Vagina (tissue), 2 donors: ENCODE data around the gene MALL. TPM values are rescaled to one million over a fixed set of nuclear protein-coding genes. Genes with fewer than 3 reads are reported as not detected.

Experiments used
- DNase-seq, 2 donors: peaks; one replicate each; pipeline ENCODE4 v3.0.0-alpha.2; 2017; ENCODE audit errors: extremely low spot score in 2 of 2
- H3K27ac ChIP-seq: fragments of 200-600 bp; sonication (generic); one replicate; pipeline ENCODE4 v1.5.1; 2019
- H3K27me3 ChIP-seq: fragments of 200-600 bp; sonication (generic); one replicate; pipeline ENCODE4 v1.5.1; 2019
- H3K36me3 ChIP-seq, 2 donors: fragments of 200-600 bp; sonication (generic); one replicate each; pipeline ENCODE4 v1.5.1; 2017 to 2019
- H3K4me1 ChIP-seq: fragments of 200-600 bp; sonication (generic); one replicate; pipeline ENCODE4 v1.5.1; 2019
- H3K4me3 ChIP-seq, 2 donors: fragments of 200-600 bp; sonication (generic); 1 replicate in 1 of 2; 2 replicates in 1 of 2; pipeline ENCODE4 v1.5.1; 2016 to 2019
- H3K9me3 ChIP-seq: fragments of 200-600 bp; sonication (generic); one replicate; pipeline ENCODE4 v1.5.1; 2019
- POLR2A ChIP-seq, 2 donors: fragments of 450-650 bp; IDR thresholded peaks; one replicate each; pipeline ENCODE4 v1.6.1; 2017; ENCODE audit warnings: antibody characterized with exemption in 2 of 2, mild to moderate bottlenecking in 2 of 2, moderate library complexity in 2 of 2
- POLR2AphosphoS5 ChIP-seq, 2 donors: sonication (generic); formaldehyde crosslinking; IDR thresholded peaks; one replicate each; pipeline ENCODE4 v1.9.0; 2017; ENCODE audit warnings: antibody characterized with exemption in 2 of 2, mild to moderate bottlenecking in 2 of 2, low read depth in 1 of 2; ENCODE audit not compliant: insufficient read depth in 1 of 2
- intact Hi-C: fragments of 100-400 bp; cut with DNase I; formaldehyde crosslinking; loops from one replicate; pipeline ENCODE4 v1.15.1; 2023
- total RNA-seq: library from RNA; depleted of rRNA; stranded (reverse); fragments of >200 nt; gene quantifications from one replicate; pipeline ENCODE4 v1.2.3, GENCODE V29; 2016
- TF ChIP-seq, protein P1 (sequence below), 3 experiments: fragments of 450-650 bp in 2 of 3; fragments of 200-600 bp in 1 of 3; sonication (generic) in 1 of 3; IDR thresholded peaks; one replicate each; pipeline ENCODE4 v1.5.1; 2017 to 2019; ENCODE audit warnings: antibody characterized with exemption in 3 of 3, mild to moderate bottlenecking in 2 of 3, moderate library complexity in 2 of 3

Gene MALL
- total RNA-seq, 1 donor from 2014 or later, result 56.7 TPM

DNA sequence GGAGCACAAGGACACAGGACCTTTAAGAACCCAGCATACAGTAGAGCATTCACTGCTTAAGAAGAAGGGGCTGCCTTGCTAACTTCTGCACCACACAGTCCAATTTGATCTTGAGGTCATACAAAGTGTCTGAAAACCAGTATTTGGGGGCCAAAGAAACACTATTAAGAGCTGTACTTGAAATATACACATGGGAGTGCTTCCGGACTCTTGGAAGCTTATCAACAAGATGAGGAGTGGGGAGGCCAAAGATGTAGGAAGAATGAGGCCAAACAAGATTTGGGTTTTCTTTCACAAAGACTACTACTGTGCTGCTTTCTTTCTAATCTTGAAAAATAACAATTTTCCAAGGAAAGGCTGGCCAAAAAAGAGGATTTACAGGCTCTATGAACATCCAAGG, 24.8 kb upstream of the MALL start:
- intact Hi-C loops, result no loop called here
- Histone ChIP-seq H3K9me3 (no peaks in the 10 kb centered on the region), H3K27me3 (no peaks in the 10 kb centered on the region), H3K36me3 (no peaks in the 10 kb centered on the region), H3K4me1 (no peaks in the 10 kb centered on the region), H3K27ac (no peak overlapping the region), H3K4me3 (no peak overlapping the region)
- no peak for DNase-seq
- TF ChIP-seq POLR2A (IDR thresholded peaks at IDR 0.05) (no peak), POLR2AphosphoS5 (IDR thresholded peaks at IDR 0.05; ENCODE audit: insufficient read depth in 1 of 2, low read depth in 1 of 2) (no peak)
- TF ChIP-seq, protein P1, sequence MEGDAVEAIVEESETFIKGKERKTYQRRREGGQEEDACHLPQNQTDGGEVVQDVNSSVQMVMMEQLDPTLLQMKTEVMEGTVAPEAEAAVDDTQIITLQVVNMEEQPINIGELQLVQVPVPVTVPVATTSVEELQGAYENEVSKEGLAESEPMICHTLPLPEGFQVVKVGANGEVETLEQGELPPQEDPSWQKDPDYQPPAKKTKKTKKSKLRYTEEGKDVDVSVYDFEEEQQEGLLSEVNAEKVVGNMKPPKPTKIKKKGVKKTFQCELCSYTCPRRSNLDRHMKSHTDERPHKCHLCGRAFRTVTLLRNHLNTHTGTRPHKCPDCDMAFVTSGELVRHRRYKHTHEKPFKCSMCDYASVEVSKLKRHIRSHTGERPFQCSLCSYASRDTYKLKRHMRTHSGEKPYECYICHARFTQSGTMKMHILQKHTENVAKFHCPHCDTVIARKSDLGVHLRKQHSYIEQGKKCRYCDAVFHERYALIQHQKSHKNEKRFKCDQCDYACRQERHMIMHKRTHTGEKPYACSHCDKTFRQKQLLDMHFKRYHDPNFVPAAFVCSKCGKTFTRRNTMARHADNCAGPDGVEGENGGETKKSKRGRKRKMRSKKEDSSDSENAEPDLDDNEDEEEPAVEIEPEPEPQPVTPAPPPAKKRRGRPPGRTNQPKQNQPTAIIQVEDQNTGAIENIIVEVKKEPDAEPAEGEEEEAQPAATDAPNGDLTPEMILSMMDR (IDR thresholded peaks at IDR 0.05), result no peak

DNA sequence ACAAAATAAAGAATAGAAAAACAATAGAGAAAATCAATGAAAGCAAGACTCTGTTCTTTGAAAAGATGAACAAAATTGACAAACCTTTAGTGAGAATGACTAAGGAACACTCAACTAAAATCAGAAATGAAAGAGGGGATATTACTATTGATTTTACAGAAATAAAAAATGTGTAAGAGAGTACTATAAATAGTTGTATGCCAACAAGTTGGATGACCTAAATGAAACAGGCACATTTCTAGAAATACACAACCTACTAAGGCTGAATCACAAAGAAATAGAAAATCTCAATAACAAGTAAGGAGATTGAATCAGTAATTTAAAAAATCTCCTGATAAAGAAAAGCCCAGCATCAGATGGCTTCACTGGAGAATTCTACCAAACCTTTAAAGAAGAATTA, 18.4 kb upstream of the MALL start:
- no peaks in the 10 kb centered on the region for H3K27me3 ChIP-seq
- peaks cover 4% of the 10 kb centered on the region for H3K9me3 ChIP-seq
- no peak overlapping the region for H3K27ac ChIP-seq
- intact Hi-C loops, result no loop called here
- no peaks in the 10 kb centered on the region for H3K36me3 ChIP-seq
- H3K4me1 ChIP-seq, result no peaks in the 10 kb centered on the region
- no peak for TF ChIP-seq POLR2AphosphoS5 (IDR thresholded peaks at IDR 0.05; ENCODE audit: insufficient read depth in 1 of 2, low read depth in 1 of 2)
- no peak for TF ChIP-seq POLR2A (IDR thresholded peaks at IDR 0.05)
- TF ChIP-seq, protein P1 (IDR thresholded peaks at IDR 0.05), result no peak
- no peak for DNase-seq
- no peak overlapping the region for H3K4me3 ChIP-seq

DNA sequence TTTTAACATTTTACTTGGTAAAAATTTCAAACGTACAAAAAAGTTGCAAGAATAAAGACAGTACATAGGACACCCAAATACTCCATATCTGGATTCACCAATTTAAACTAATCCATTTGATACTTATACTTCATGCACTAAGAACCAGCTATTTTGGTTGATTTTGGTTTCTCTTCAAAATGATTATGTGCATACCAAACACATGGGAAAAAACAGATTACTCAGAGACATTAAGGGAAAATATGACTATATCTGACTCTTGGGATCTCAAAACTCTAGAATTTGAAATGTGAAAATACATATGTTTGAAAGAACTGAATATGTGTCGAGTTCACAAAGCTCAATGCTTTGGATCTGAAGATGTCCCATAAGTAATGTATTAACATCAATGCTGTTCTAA, 15.5 kb upstream of the MALL start:
- Histone ChIP-seq H3K36me3 (no peaks in the 10 kb centered on the region), H3K4me3 (no peak overlapping the region), H3K27me3 (no peaks in the 10 kb centered on the region), H3K4me1 (no peaks in the 10 kb centered on the region), H3K27ac (no peak overlapping the region), H3K9me3 (peaks cover 4% of the 10 kb centered on the region)
- intact Hi-C loops, result no loop called here
- no peak for DNase-seq
- TF ChIP-seq, protein P1 (IDR thresholded peaks at IDR 0.05), result no peak
- TF ChIP-seq POLR2AphosphoS5 (IDR thresholded peaks at IDR 0.05; ENCODE audit: insufficient read depth in 1 of 2, low read depth in 1 of 2), result no peak
- no peak for TF ChIP-seq POLR2A (IDR thresholded peaks at IDR 0.05)

DNA sequence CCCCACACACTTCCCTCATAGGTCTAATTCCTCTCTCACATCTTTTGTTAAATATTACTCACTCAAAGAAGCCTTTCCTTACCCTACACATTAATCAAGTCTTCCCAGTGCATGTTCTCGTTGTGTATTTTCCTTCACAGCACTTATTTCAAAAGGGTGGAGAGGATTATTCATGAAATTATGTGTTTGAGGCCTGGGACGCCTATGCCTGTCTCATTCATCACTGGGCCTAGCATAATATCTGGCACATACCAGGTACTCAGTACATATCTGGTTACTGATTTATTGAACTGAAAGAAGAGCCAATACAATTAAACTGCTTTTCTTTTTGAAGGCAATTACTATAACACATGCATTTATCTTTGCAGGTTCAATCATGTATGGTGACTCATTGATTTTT, 15.1 kb upstream of the MALL start:
- no peak overlapping the region for H3K4me3 ChIP-seq
- H3K27ac ChIP-seq, result no peak overlapping the region
- H3K36me3 ChIP-seq, result no peaks in the 10 kb centered on the region
- intact Hi-C loops, result no loop called here
- H3K4me1 ChIP-seq, result no peaks in the 10 kb centered on the region
- H3K27me3 ChIP-seq, result no peaks in the 10 kb centered on the region
- TF ChIP-seq POLR2AphosphoS5 (IDR thresholded peaks at IDR 0.05; ENCODE audit: insufficient read depth in 1 of 2, low read depth in 1 of 2), result peak in 1 of 2 donors; percentile 14
- TF ChIP-seq, protein P1 (IDR thresholded peaks at IDR 0.05), result no peak
- no peak for TF ChIP-seq POLR2A (IDR thresholded peaks at IDR 0.05)
- H3K9me3 ChIP-seq, result peaks cover 4% of the 10 kb centered on the region
- DNase-seq, result no peak

DNA sequence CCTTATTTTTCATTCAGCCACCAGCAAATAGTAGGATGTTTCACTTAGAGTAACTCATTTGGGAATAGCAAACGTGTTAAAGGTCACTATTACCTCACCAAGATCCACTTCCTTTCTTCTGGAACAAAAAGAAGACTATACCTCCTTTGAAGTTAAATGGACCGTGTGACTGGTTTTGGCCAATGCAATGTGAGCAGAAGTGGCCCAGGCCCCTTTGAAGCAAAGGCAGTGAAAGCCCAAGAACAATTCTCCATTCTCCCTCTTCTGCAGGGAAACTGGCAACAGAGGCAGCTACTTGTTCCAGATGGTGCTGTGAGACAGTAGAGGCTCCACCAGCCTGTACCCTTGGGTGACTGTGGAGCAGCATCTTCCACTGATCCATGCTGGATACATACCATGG, 11.3 kb upstream of the MALL start:
- no peaks in the 10 kb centered on the region for H3K4me1 ChIP-seq
- no peaks in the 10 kb centered on the region for H3K27me3 ChIP-seq
- intact Hi-C loops, result no loop called here
- DNase-seq, result no peak
- TF ChIP-seq POLR2AphosphoS5 (IDR thresholded peaks at IDR 0.05; ENCODE audit: insufficient read depth in 1 of 2, low read depth in 1 of 2) (no peak), POLR2A (IDR thresholded peaks at IDR 0.05) (no peak)
- TF ChIP-seq, protein P1 (IDR thresholded peaks at IDR 0.05), result no peak
- no peak overlapping the region for H3K27ac ChIP-seq
- no peak overlapping the region for H3K4me3 ChIP-seq
- no peaks in the 10 kb centered on the region for H3K9me3 ChIP-seq
- H3K36me3 ChIP-seq, result no peaks in the 10 kb centered on the region
